ENCODE measurements around the gene SPTBN4.
"Not testable (repeated sequence)": the region's sequence is repeated elsewhere in the genome, so short reads cannot be mapped to it uniquely, and the experiment has no call there.

Gene SPTBN4

GRCh38 chr19:40466985-40467734 lies at the start of gene SPTBN4:
Gene SPTBN4, plus strand, starts transcription at chr19:40467001. Its CDS starts 5,621 bp downstream, at chr19:40472622.
- DNase-seq (ENCODE audit: low read depth) = no peak

- no peak for DNase-seq (ENCODE audit: low read depth)
Observed at GRCh38 chr19:40417643-40417981, 49.2 kb upstream of the SPTBN4 start.

DNA sequence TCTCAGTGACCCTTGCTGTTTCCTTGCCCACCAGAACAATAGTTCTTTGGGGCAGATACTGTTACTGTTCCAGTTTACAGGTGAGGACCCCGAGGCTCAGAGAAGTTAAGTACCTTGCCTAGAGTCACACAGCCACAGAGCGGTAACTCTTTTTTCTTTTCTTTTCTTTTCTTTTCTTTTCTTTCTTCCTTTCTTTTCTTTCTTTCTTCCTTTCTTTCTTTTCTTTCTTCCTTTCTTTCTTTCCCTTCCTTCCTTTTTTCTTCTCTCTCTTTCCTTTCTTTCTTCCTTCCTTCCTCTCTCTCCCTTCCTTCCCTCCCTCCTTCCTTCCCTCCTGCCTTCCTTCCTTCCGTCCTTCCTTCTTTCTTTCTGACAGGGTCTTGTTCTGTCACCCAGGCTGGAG lies 48.8 kb upstream of the SPTBN4 start:
- DNase-seq (ENCODE audit: low read depth) = no peak

DNA sequence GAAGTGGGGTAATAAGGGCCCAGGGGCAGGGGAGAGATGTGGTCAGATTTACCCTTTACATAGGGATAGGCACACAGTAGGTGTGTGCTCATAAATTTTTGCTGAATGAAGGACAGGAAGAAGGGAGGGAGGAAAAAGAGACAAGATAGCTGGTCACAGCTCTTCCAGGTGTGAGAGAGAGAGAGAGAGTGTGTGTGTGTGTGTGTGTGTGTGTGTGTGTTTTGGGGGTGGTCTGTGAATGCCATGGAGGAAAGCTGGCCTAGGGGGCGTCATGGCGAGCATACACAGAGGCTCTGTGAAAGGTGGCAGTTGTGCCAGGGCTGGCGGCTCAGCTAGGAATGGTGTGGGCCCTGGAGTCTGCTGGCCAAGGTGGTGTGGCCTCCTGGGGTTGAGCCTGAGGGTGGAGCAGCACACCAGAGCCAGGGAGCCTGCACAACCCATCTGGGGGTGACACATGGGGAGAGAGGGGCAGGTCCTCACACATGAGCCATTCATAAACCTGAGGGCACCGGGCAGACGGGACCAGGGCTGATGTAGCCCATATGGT lies 47.7 kb upstream of the SPTBN4 start:
- no peak for DNase-seq (ENCODE audit: low read depth)

DNA sequence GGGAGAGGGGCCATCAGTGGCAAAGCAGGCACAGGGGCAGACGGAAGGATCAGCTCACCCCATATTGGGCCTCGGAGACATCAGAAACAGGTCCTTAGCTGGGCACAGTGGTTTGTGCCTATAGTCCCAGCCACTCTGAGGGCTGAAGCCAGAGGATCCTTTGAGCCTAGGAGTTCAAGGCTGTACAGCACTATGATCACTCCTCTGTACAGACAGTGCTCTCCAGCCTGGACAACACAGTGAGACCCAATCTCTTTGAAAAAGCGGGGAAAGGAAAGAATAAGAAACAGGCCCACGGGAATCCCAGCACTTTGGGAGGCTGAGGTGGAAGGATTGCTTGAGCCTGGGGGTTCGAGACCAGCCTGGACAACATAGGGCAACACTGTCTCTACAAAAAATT lies 47.0 kb upstream of the SPTBN4 start:
- no peak for DNase-seq (ENCODE audit: low read depth)

- no peak for DNase-seq (ENCODE audit: low read depth)
Observed at GRCh38 chr19:40420451-40420765, 46.4 kb upstream of the SPTBN4 start.

GRCh38 chr19:40420766-40421765 lies 45.7 kb upstream of the SPTBN4 start:
- DNase-seq (ENCODE audit: low read depth) = peak; percentile 36

DNA sequence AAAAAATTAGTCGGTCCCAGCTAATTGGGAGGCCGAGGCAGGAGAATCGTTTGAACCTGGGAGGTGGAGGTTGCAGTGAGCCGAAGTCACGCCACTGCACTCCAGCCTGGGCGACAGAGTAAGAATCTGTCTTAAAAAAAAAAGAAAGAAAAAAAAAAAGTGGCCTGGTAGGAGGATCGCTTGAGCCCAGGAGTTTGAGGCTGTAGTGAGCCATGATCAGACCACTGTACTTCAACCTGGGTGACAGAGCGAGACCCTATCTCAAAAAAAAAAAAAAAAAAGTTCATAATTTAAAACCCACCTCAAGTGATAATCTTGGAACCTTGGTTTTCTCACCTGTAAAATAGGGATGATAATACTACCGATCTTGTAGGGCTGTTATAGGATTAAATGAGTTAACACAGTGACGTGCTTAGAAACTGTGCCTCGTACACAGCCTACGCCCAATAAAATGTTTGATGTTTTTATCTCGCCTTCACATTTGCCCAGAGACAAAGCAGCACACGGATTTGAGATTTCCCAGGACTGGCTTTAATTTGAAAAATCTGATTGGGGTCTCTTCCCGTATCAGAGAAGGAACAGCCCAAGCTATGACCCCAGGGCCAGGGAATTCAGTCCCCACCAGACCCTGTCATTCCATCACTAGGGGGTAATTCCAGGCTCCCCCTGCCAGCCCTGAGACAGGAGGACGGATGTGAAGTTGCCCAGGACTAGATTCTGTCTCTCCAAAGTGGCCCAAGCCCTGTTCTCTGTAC lies 44.6 kb upstream of the SPTBN4 start:
- DNase-seq (ENCODE audit: low read depth) = no peak

GRCh38 chr19:40422748-40423566 lies 43.8 kb upstream of the SPTBN4 start:
- DNase-seq (ENCODE audit: low read depth) = no peak

DNA sequence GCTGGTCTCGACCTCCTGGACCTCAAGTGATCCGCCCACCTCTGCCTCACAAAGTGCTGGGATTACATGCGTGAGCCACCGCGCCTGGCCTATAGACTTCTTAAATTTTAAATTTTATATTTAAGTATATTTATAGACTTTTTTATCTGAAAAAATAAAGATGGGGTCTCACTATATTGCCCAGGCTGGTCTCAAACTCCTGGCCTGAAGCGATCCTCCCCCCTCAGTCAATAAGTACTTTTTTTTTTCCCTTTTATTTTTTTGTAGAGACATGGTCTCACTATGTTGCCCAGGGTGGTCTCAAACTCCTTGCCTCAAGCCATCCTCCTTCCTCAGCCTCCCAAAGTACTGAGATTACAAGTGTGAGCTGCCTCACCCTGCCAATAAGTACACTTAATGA lies 42.9 kb upstream of the SPTBN4 start:
- no peak for DNase-seq (ENCODE audit: low read depth)

DNA sequence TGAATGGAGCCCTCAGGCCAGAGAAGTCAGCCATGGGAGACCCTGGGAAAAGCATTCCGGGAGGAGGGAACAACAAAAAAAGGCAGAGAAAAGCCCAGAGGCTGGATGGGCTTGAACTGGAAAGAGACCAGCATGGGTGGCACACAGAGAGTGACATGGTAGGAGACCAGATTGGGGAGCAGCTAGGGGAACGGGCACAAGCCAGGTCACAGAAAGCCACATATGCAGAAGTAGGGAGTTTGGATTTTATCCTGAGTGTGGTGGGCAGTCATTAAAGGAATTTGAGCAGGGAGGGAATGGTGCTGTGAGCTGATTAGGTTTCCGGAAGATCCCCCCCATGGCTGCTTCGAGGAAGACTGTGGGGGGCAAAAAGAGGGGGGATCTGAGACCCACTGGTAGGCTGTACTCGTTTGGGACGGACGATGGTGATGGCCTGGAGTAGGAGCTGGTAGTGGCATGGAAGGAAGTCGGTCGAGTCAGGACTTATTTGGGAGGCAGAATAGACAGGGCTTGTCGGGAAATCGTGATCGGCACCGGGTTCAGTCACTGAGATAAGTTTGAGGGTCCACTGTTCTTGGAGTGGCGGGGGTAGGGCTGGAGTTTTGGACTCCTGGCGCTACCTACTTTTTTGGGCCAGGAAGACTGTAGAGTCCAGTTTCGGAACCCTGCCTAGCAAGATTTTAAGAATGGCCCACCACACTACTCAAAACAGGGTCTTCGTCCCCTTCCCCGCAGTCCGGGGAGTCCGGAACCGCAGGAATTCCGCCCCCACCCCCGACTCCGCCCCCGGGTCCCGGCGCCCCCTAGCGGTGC lies 42.0 kb upstream of the SPTBN4 start:
- DNase-seq (ENCODE audit: low read depth) = no peak

DNA sequence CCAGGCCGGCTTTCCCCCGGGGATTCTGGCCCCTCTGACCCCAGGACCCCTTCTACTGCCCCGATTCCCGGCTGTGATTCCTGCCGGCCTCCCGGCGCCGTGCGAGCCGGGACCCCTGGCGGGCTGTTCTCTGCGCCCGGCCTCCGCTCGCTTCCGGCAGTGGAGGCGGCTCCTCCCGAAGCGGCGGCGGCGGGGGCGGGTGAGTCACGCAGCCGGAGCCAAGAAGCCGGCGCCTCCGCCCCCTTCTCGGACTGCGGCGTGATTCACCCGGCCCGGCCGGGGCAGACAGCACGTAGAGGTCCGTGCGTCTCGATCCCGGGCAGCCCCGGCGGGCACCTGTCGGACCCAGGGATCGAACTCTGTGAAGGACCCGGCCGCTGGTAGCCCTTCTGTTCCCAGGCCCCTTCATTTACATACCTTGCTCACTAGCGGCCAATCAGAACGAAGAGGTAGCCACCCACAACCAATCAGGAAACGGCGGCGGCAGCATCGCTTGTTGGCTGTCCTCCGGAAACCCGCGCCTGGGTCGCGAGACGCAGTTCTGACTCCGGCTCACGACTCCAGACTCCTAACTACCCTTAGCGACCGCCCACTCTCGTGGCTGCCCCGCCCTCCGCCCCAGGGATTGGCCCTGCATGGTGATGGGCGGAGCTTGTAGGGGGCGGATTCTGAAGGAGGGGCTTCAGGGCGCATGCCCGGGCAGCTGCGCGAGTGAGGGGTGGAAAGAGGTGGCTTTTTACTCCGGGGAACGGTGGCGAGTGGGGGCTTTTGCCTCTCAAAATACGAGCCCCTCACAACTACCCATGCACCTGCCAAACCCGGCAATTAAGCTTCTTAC lies 41.1 kb upstream of the SPTBN4 start, which contains the start of gene SERTAD1:
Gene SERTAD1 (minus strand): TSS at position 543 of the 838 bp plus-strand sequence. CDS start 2,446 bp downstream, outside the sequence.
- DNase-seq (ENCODE audit: low read depth) = peak; percentile 100

DNA sequence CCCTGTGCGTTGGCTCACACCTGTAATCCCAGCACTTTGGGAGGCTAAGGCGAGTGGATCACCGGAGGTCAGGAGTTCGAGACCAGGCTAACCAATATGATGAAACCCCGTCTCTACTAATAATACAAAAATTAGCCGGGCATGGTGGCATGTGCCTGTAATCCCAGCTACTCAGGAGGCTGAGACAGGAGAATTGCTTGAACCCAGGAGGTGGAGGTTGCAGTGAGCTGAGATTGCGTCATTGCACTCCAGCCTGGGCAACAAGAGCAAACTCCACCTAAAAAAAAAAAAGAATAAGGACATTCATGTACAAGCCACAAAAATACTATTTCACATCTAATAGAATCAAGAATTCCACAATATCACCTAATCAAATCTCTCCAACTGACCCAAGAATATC lies 38.6 kb upstream of the SPTBN4 start:
- not testable (repeated sequence) for DNase-seq (ENCODE audit: low read depth)

GRCh38 chr19:40430242-40430641 lies 36.6 kb upstream of the SPTBN4 start:
- not testable (repeated sequence) for DNase-seq (ENCODE audit: low read depth)

DNA sequence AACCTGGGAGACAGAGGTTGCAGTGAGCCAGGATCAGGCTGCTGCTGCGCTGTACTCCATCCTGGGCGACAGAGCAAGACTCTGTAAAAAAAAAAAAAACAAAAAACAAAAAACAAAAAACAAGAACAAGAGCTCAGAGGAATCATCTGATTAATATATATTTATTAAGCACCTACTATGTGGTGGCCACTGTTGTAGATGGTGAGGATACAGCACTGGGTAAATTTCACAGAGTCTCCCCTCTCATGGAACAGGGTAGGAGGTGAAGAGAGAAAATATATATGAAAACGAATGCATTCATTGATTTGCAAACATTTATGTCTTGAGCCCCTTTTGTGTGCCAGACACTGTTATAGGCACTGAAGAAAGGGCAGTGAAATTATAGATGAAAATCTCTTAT lies 35.1 kb upstream of the SPTBN4 start:
- DNase-seq (ENCODE audit: low read depth) = no peak

- DNase-seq (ENCODE audit: low read depth) = not testable (repeated sequence)
Observed at GRCh38 chr19:40432760-40433159, 34.0 kb upstream of the SPTBN4 start.

- DNase-seq (ENCODE audit: low read depth) = no peak
Observed at GRCh38 chr19:40433391-40434216, 33.2 kb upstream of the SPTBN4 start.

DNA sequence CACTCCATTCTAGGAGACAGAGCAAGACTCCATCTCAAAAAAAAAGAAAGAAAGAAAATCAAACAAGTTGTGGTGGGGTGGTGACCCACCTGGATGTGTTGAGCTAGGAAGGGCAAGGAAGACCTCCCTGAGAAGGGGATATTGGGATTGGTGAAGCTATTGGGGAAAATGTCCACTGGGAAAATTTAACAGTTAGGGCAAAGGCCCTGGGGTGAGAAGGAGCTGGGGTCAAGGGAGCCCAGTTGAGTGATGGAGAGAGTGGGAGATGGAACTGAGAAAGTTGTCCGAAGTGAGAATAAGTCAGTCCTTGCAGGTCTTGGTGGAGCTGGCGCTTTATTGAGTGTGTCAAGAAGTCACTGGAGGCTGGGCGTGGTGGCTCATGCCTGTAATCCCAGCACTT lies 28.5 kb upstream of the SPTBN4 start:
- no peak for DNase-seq (ENCODE audit: low read depth)

Measured in stimulated activated CD8-positive, alpha-beta memory T cell treated with anti-CD3 and anti-CD28 coated beads, Interleukin-7, amount 100 ng/mL, for 24 hours (primary cell).